Stimulated activated CD4-positive, alpha-beta T cell treated with anti-CD3 and anti-CD28 coated beads, Interleukin-12 subunit alpha, Interleukin-12 subunit beta, amount 100 ng/mL, for 48 hours (primary cell): ENCODE data around the gene RBP3.
"Not testable (repeated sequence)": the region's sequence is repeated elsewhere in the genome, so short reads cannot be mapped to it uniquely, and the experiment has no call there.

Experiments used
- DNase-seq, 3 donors: peaks; one replicate each; pipeline ENCODE4 v3.0.0-alpha.2; 2020; ENCODE audit warnings: low read depth in 2 of 3, low spot score in 1 of 3

The RBP3 gene

GRCh38 chr10:47371629-47372485, 23.7 kb downstream of the RBP3 start:
- DNase-seq = no peak

GRCh38 chr10:47372726-47373125, 24.6 kb downstream of the RBP3 start:
- no peak for DNase-seq

- no peak for DNase-seq
Observed at GRCh38 chr10:47374611-47375536, 26.7 kb downstream of the RBP3 start.

GRCh38 chr10:47376522-47377220, 28.5 kb downstream of the RBP3 start:
- no peak for DNase-seq

GRCh38 chr10:47378183-47378510, 30.0 kb downstream of the RBP3 start:
- DNase-seq = no peak

- DNase-seq = no peak
Observed at GRCh38 chr10:47378606-47379444, 30.7 kb downstream of the RBP3 start.

GRCh38 chr10:47379445-47379785, 31.3 kb downstream of the RBP3 start:
- DNase-seq = no peak

- DNase-seq = no peak
Observed at GRCh38 chr10:47379901-47380300, 31.7 kb downstream of the RBP3 start.

GRCh38 chr10:47380341-47381102, 32.4 kb downstream of the RBP3 start:
- DNase-seq = no peak

GRCh38 chr10:47381103-47381395, 32.9 kb downstream of the RBP3 start:
- no peak for DNase-seq

- no peak for DNase-seq
Observed at GRCh38 chr10:47381427-47382379, 33.5 kb downstream of the RBP3 start.

GRCh38 chr10:47383261-47384147, 35.3 kb downstream of the RBP3 start:
- DNase-seq = no peak

GRCh38 chr10:47384148-47384921, 36.2 kb downstream of the RBP3 start, which contains the start of gene ZNF488:
Gene ZNF488 (minus strand): TSS chr10:47384293. CDS start chr10:47368829, 15,464 bp downstream.
- peak; percentile 48 to 64 (median 60) for DNase-seq

- not testable (repeated sequence) for DNase-seq
Observed at GRCh38 chr10:47386104-47386503, 37.9 kb downstream of the RBP3 start.

- DNase-seq = no peak
Observed at GRCh38 chr10:47388879-47389278, 40.7 kb downstream of the RBP3 start.

- no peak for DNase-seq
Observed at GRCh38 chr10:47389619-47390018, 41.5 kb downstream of the RBP3 start.

- DNase-seq = no peak
Observed at GRCh38 chr10:47396311-47396717, 48.2 kb downstream of the RBP3 start.
